ENCODE measurements around the gene MIF. TPM values are rescaled to one million over a fixed set of nuclear protein-coding genes. Genes with fewer than 3 reads are reported as not detected.

MIF gene
- total and polyA plus RNA-seq, 2 of the 4 experiments (the other 2 are of a cell fraction), result 123 to 530 TPM

- dilution Hi-C loops (cut with HindIII; ENCODE audit: low sequenced_read_pairs, unreplicated experiment), result no loop called here
- Histone ChIP-seq H3K27me3 (ENCODE audit: control insufficient read depth, insufficient read depth, low read length) (no peaks in the 10 kb centered on the region), H4K8ac (ENCODE audit: low read depth in 2 of 2, low read length in 2 of 2) (no peak overlapping the region), H3K9me3 (ENCODE audit: control insufficient read depth, insufficient read depth, low read length) (no peaks in the 10 kb centered on the region), H3K56ac (ENCODE audit: extremely low read depth, insufficient read depth, low read length) (no peak overlapping the region), H3K18ac (ENCODE audit: low read depth, low read length) (no peak overlapping the region), H3K23ac (ENCODE audit: low read depth, low read length) (no peak overlapping the region), H2BK5ac (ENCODE audit: low read depth, low read length, poor library complexity, severe bottlenecking) (no peak overlapping the region), H3K9me1 (ENCODE audit: insufficient read depth, low read length) (peaks cover 4% of the 10 kb centered on the region; the same call in 1 of the 2 replicates), H2BK120ac (ENCODE audit: low read depth, low read length) (no peak overlapping the region), H3K4me2 (ENCODE audit: low read depth, low read length) (no peak overlapping the region), H4K91ac (ENCODE audit: insufficient read depth, low read depth, low read length) (no peak overlapping the region), H3K27ac (ENCODE audit: insufficient read depth, low read length) (no peak overlapping the region), H2BK20ac (ENCODE audit: low read depth, low read length) (no peak overlapping the region), H4K20me1 (ENCODE audit: insufficient read depth, low read length) (no peaks in the 10 kb centered on the region), H3K14ac (replicated peaks; ENCODE audit: low read depth, low read length) (no peak overlapping the region), H4K5ac (ENCODE audit: low read depth, low read length) (no peak overlapping the region), H2BK15ac (ENCODE audit: low read depth, low read length) (no peak overlapping the region), H3K4me3 (ENCODE audit: insufficient read depth, low read depth, low read length) (no peak overlapping the region), H2AK9ac (replicated peaks; ENCODE audit: low read depth, low read length, poor library complexity) (peak overlapping the region; percentile 42), H3K79me1 (ENCODE audit: low read depth in 1 of 2, low read length in 2 of 2) (no peaks in the 10 kb centered on the region), H2AK5ac (ENCODE audit: low read depth, low read length) (no peak overlapping the region), H2AFZ (replicated peaks; ENCODE audit: low read length, poor library complexity) (no peak overlapping the region), H3K4me1 (ENCODE audit: control insufficient read depth, insufficient read depth, low read length) (no peaks in the 10 kb centered on the region), H3K36me3 (ENCODE audit: control insufficient read depth, insufficient read depth, low read length) (peaks cover 1% of the 10 kb centered on the region; the same call in 1 of the 2 replicates), H3K4ac (ENCODE audit: low read depth, low read length) (no peak overlapping the region), H3K9ac (ENCODE audit: low read depth, low read length) (no peak overlapping the region)
- 93% methylated on average over 7 of the region's 20 CpGs; no CpG with 5 or more reads in 1 of the 2 experiments for WGBS, 2 experiments (ENCODE audit: extremely low coverage in 2 of 2, insufficient read length in 1 of 2)
- no TSS peak for BruUV-seq (replicated peaks)
- ChIA-PET POLR2A (ENCODE audit: unreplicated experiment) (no interaction called here), CTCF (no interaction called here)
- DNase-seq (no peak), ATAC-seq (ENCODE audit: low read depth) (no peak)
- in situ Hi-C loops (cut with MboI; ENCODE audit: low sequenced_read_pairs), result no loop called here
- intact Hi-C loops (cut with micrococcal nuclease), result no loop called here
- TF ChIP-seq CHD1 (IDR thresholded peaks at IDR 0.05; ENCODE audit: low read depth, low read length) (no peak), CEBPB (IDR thresholded peaks at IDR 0.05; ENCODE audit: low read depth, low read length) (no peak), RFX5 (IDR thresholded peaks at IDR 0.05; ENCODE audit: low read depth, low read length) (no peak), CTCF (conservative IDR thresholded peaks at IDR 0.05; ENCODE audit: low read depth, low read length) (no peak), RAD21 (IDR thresholded peaks at IDR 0.05; ENCODE audit: low read length) (no peak), MAFK (IDR thresholded peaks at IDR 0.05; ENCODE audit: low read depth, low read length) (no peak), SMC3 (IDR thresholded peaks at IDR 0.05; ENCODE audit: low read depth, low read length) (no peak), RCOR1 (IDR thresholded peaks at IDR 0.05; ENCODE audit: insufficient replicate concordance, low read length) (no peak), MXI1 (IDR thresholded peaks at IDR 0.05; ENCODE audit: borderline replicate concordance, low read depth, low read length) (no peak), BHLHE40 (IDR thresholded peaks at IDR 0.05; ENCODE audit: low read depth, low read length) (no peak), FOS (IDR thresholded peaks at IDR 0.05; ENCODE audit: low read depth, low read length) (no peak), USF2 (IDR thresholded peaks at IDR 0.05; ENCODE audit: low read depth, low read length) (no peak), POLR2A (IDR thresholded peaks at IDR 0.05; ENCODE audit: low read depth, low read length) (no peak), ELK1 (IDR thresholded peaks at IDR 0.05; ENCODE audit: borderline replicate concordance, low read depth, low read length) (no peak), MAZ (IDR thresholded peaks at IDR 0.05; ENCODE audit: borderline replicate concordance, low read depth, low read length) (no peak), NFE2L2 (IDR thresholded peaks at IDR 0.05; ENCODE audit: low read depth, low read length) (no peak)
Measured at GRCh38 chr22:23882370-23882769, 11.8 kb upstream of the MIF start.
